ENCODE data around the gene ZNF674.
"Not testable (repeated sequence)": the region's sequence is repeated elsewhere in the genome, so short reads cannot be mapped to it uniquely, and the experiment has no call there.

ZNF674 gene

GRCh38 chrX:46567388-46567787 is 22.2 kb upstream of the ZNF674 start:
- DNase-seq = no peak

GRCh38 chrX:46561824-46562657 is 16.8 kb upstream of the ZNF674 start:
- DNase-seq = peak; percentile 47 to 63

- no peak for DNase-seq
Measured at GRCh38 chrX:46559062-46559461, 13.8 kb upstream of the ZNF674 start.

GRCh38 chrX:46554942-46555341 is 9.7 kb upstream of the ZNF674 start:
- peak; percentile 24 to 45 for DNase-seq

GRCh38 chrX:46553935-46554334 is 8.7 kb upstream of the ZNF674 start:
- no peak for DNase-seq

GRCh38 chrX:46551494-46552128 is 6.4 kb upstream of the ZNF674 start:
- no peak for DNase-seq

- DNase-seq = no peak
Measured at GRCh38 chrX:46549914-46550313, 4.7 kb upstream of the ZNF674 start.

GRCh38 chrX:46547857-46548256 is 2.6 kb upstream of the ZNF674 start:
- DNase-seq = no peak

- not testable (repeated sequence) for DNase-seq
Measured at GRCh38 chrX:46544527-46544926, 694 bp downstream of the ZNF674 start.

GRCh38 chrX:46543441-46543840 is 1.8 kb downstream of the ZNF674 start:
- DNase-seq = no peak

- no peak for DNase-seq
Measured at GRCh38 chrX:46531442-46531841, 13.8 kb downstream of the ZNF674 start.

- not testable (repeated sequence) for DNase-seq
Measured at GRCh38 chrX:46530404-46530908, 14.8 kb downstream of the ZNF674 start.

- not testable (repeated sequence) for DNase-seq
Measured at GRCh38 chrX:46529740-46530403, 15.3 kb downstream of the ZNF674 start.

GRCh38 chrX:46528640-46529039 is 16.6 kb downstream of the ZNF674 start:
- not testable (repeated sequence) for DNase-seq

- no peak for DNase-seq
Measured at GRCh38 chrX:46506076-46506475, 39.1 kb downstream of the ZNF674 start.

- DNase-seq = no peak
Measured at GRCh38 chrX:46502848-46503247, 42.4 kb downstream of the ZNF674 start.

GRCh38 chrX:46500054-46500453 is 45.2 kb downstream of the ZNF674 start:
- DNase-seq = no peak

- no peak for DNase-seq
Measured at GRCh38 chrX:46488712-46489111, 56.5 kb downstream of the ZNF674 start.

GRCh38 chrX:46485897-46486296 is 59.3 kb downstream of the ZNF674 start:
- no peak for DNase-seq

GRCh38 chrX:46478634-46479033 is 66.6 kb downstream of the ZNF674 start:
- not testable (repeated sequence) for DNase-seq

- no peak for DNase-seq
Measured at GRCh38 chrX:46477435-46477834, 67.8 kb downstream of the ZNF674 start.

- no peak for DNase-seq
Measured at GRCh38 chrX:46465203-46465602, 80.0 kb downstream of the ZNF674 start.

- no peak for DNase-seq
Measured at GRCh38 chrX:46463682-46464081, 81.5 kb downstream of the ZNF674 start.

Measured in Kasumi-1 (cell line).